DMS 273 treated with DMSO at 0.1 percent for 48 hours (cell line): ENCODE data around the gene ARSB.

Source experiments
- DNase-seq: peaks from one replicate; lab custom pipeline; 2025; lab: John Stamatoyannopoulos, UW

The ARSB gene

DNA sequence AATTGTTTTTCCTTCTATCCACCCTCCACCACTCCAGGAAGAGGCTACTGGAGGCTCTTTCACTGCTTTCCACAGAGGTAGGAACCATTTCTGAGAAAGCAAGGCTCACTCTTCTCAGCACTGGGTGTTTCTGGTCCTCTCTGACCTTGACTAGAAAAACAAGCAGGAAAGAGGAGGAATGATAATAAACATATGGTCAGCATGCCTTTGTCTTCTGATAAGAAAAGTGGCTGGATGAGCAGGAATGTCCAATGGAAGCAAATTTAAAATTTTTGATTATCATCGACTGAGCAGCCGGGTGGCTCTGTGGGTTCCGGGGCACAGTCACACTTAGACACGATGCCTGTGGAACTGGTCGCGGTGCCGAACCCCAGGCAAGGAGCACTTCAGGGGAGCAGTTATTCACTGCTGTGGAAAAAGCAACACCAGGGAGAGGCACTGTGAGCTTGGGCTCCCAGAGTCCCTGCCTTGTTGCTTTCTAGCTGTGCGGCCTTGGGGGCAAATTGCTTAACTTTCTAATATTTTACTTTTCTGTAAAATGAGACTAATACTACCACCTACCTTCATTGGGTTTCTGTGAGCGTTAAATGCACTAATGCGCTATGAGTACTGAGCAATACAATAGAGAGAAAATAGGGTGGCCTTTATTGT is 179.5 kb downstream of the ARSB start:
- no peak for DNase-seq

DNA sequence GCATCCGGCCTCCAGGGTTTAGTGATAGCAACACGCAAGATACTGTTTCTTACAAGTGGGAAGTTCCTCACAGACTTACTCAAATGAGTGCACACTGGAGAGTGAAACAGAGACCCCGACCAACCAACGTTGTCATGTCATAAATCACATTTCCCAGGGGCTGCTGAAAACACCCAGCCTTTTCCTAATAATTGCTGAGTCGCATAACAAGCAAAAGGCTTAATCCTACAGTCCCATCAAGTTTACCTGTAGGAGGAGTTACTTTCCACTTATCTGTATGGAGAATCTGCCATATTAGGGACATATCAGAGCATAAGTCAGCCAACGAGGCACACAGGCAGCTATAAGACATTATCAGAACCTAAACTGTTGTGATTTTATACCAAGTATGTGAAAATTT is 180.1 kb downstream of the ARSB start:
- no peak for DNase-seq

DNA sequence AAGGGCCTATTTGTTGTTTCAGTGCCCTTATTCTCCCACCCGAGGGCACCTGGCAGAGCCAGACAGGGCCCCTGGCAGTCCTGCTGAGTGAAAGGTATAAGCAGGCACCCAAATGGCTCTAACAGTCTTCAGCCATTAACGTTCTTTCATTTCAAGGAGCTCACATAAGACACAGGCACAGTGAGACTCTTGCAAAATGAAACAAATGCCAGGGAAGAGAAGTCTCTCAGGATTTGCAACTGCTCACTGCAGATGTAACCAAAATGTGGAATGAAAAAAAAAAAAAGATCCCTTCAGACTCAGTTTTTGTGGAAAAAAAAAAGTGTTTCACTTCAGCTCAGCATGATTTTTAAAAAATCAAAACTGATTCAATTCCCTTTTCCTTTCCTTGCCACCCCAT is 181.2 kb downstream of the ARSB start:
- no peak for DNase-seq

DNA sequence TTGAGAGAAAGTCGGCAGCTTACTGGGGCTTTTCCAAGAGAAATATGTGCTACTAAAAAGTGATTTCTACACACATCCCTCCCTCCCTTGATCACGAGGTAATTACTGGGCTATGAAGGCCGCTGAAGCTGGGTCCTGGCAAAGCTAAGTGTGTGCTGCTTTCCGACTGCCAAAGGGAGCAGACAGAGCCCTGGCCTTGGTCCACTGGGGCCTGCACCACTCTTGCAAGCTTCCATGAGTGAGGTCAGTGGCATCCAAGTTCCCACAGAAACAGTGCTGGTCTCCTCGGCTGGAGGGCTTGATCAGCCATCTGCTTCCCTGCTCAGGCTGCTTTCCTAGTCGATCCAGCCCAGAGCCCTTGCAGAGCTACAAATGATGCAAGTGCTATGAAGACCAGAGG is 181.8 kb downstream of the ARSB start:
- DNase-seq = no peak

DNA sequence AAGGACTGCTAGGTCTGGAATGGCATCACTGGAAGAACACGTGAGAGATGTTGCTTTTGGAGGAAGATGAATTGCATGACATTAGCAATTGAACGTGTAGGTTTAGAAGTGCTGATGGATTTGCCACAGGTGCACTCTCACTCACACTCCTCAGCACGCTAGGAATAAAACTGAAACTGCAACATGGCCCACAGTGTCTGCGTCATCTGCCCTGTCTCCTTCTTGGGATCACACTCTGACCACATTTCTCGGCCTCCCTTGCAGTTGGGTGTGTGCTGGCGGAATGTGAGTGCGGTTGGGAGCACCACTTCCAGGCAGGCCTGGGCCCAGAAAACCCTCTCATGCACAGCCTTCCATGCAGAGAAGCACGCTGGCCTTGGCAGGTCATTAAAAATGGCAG is 183.7 kb downstream of the ARSB start:
- DNase-seq = no peak

DNA sequence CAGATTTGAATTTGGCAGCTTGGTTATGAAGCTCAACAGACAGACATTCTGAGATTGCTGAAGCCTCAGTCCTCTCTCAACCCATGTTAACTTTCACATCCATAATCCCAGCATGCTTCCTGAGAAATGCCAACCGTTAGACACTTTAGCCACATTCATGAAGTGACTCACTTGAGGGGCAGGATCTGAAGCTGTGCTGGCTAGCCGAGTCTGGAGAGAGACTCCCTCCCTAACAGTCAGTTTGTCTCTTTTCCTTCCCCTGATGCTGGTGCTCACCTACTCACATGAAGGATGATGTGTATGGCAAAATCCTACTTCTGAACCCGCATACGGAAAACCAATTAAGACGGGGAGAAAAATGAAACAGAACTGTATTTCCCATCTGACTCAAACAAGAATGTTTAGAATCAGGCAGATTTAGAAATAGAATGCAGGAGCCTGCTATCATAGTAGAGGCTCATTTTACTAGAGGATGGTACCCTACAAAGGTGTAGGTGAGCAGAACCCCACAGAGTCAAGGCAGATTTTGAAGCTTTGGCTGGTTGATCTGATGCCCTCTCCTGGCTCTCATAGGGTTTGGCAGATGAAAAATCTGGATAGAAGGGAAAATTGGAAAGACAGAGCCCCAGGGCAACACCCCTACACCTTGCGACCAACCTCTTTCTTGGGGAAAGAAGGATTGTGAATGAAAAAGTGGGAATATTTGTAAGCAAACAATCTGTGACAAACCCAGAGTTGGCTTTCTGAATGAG is 185.7 kb downstream of the ARSB start:
- no peak for DNase-seq

DNA sequence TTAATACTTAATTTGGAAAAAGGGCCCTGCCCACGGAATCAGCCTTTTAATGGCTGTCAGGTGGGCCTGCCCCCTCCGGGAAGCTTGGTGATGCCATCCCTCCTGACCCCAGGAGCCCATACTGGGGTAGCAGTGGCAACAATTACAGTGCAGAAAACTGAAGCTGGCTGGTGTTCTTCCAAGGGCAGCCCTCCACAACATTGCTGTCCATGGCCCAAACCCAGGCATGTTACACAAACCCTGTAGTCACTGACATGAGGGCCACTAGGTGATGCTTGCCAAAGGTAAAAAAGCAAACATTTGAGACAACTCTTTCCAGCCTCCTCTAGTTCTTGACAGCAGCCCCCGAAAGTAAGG is 186.5 kb downstream of the ARSB start:
- no peak for DNase-seq

DNA sequence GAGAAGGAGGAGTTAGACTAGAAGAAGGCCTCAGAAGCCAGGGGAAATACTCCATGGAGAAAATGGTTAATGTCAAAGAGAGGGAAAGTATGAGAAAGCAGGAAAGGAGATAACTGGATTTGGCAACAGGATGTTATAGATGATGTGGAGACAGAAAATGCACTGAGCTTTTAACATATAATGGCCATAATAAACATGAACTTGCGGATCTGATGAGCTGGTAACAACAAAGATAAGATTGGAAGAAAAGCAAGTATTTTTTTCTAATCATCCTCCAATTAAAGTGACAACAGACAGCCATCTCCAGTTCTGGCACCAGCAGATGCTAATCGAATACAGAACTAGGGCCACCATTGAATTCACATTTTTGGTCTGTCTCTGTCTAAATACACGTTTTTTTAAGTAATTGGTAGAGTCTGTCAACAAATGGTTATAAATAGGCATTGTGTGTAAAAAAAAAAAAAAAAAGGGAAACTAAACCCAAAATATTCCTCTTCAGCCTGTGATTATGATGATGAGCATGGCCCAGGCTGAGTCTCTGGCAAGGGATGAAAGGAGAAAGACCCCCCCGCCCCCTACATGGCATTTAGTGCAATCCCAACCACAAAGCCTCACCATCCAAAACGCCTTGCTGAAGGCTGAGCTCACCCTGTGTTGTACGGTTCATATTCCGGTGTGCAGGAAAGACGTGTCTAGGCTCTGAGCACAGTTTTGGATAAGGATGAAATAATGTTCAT is 187.0 kb downstream of the ARSB start:
- DNase-seq = no peak

DNA sequence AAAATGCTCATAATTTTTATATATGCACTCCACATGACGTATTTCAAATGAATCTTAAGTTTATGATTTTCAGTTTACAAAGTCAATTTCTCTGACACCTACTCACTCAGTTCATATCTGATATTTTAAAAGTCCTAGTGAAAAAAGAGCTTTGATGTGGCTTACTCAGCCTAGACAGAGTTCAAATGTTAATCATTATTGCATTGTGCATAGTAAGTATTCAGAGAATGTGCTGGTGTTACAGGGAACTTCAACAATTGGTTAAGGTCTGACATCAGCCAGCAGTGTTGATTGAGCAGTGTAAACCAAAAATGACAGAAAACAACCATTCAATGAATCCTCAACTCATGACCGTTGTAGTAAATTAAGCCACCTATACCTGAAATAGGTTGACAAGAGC is 189.4 kb downstream of the ARSB start:
- no peak for DNase-seq

DNA sequence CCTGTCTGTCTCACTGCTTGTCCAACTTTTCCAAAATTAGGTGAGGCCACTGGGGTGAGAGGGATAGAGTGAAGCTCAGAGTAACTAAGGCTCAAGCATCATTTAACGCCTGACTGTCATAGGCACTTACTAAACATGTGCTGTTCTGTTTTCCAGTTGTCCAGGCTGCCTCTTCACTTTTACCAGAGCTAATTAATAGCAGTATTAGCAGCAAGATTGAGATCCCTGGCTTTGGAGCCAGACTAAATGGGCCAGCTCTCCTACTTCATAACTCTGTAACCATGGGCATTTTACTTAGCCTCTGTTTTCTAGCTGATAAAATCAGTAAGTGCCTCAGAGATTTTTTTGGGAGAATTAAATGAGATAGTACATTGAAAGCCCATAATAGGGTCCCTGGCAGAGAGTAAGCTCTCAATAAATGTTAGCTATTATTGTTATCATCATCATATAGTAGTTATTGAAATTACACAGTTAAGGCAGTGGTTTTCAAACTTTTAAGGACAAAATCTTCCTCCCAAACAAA is 190.4 kb downstream of the ARSB start:
- DNase-seq = no peak

DNA sequence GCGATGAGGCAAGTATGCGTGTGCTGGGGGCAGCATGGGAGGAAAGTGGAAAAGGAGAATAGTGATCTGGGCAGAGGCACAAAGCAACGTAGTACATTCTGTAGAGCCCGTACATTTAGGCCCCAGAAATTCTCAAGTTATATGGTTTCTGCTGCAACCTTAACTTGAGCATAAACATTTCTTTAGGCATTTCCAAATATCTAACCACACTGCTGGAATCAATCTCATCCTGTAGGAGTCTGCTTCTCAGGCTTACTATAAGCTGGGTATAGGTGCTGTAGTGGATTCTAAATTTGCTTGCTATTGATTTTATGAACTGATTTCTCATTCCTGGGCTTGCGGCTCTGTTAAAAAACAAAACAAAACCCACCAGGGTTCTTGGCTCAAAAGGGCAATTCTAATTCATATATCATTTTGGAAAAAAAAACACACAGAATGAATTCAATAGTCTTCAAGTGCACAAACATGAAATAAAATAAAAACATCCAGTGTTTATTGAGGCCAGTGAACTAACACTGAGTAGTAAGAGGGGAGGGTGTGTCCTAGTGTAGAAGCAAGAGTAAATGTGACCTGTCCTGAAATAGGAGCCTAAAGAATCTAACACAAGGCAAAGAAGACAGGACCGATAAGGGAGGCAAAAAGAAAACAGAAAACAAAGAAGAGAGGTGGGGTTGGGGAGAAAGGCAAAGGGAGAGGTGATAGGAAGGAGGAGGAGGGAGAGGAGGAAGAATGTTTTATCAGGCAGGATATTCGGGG is 191.0 kb downstream of the ARSB start:
- no peak for DNase-seq

DNA sequence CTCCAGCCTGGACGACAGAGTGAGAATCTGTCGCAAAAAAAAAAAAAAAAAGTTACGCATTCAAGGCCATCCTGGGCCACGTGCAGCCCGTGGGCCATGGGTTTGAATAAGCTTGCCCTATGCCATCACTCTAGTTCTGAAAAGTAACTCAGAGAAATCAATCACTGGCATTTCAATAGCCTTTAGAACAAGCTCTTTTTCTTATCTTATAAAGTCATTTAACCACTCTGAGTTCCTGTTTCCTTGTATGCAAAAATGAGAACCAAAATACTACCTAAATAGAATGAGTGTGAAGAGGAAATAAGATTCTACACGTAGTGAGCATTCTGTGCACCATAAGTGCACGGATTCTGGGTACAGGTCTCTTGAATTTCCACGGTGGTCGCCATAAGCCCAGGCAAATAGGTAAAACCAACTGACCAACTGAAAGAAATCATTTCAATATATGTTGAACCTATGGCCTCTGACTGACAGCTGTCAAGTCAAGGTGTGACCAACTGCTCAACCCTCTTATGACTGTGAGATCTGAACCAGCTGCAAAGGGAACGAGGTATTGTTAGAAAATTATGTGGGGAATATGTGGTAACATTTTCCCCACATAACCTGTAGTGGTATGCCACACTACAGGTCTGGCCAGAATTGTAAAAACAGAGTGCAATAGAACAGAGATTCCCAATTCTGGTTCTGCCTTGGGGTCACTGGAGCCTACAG is 192.6 kb downstream of the ARSB start:
- no peak for DNase-seq

DNA sequence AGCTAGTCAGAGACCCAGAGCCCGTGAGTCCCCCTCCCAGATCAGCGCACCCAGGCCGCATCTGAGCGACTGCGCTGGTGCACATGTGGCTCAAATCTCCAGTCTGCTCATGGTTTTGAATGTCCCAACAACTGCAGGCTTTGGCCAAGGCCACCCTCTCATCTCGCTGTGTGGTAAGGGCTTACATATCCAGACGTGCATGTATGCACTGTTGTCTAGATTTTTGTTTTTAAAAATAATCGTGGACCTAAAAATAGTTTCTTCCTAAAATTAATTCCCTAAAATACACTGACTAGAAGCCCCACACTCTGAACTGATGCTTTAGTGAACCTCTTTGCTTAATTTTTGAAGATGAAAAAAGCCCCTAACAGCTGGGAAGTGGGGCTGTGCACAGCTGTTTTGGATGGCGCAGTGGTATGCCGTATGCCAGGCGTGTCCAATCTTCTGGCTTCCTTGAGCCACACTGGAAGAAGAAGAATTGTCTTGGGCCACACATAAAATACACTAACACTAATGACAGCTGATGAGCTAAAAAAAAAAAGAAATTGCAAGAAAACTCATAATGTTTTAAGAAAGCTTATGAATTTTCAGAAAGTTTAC is 193.5 kb downstream of the ARSB start:
- no peak for DNase-seq

DNA sequence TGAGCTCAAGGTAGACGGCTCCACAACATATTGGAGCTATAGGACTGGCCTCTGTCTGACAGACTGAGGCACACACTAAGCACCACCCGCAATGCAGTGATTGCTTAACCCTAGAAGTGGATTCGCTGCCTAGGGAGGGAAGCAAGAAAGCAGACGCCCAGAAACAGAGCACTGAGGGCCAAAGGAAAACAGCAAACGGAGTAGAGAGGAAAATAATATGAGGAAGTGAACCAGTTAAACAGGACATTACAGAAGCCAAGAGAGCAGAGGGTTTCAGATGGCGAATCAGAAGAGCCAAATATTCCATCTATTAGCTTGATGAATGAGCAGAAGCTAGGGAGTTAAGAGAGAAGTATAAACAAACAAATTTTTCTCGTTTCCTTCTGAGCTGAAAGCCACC is 197.3 kb downstream of the ARSB start:
- DNase-seq = no peak

DNA sequence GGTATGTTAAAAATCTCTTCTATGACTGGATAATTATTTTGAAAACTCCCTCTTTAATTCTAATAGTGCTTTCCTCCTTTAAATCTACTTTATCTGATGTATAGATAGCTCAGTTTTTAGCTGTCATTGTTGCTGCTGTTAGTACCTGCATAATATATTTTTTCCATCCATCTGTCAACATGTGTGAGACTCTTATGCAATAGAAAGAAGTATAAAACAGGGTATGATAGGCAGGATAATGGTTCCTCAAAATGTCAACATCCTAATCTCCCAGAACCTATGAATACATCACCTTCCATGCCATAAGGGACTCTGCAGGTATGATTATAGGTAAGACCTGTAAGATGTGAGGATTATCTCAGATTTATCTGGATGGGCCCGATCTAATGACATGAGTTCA is 199.7 kb downstream of the ARSB start:
- no peak for DNase-seq

DNA sequence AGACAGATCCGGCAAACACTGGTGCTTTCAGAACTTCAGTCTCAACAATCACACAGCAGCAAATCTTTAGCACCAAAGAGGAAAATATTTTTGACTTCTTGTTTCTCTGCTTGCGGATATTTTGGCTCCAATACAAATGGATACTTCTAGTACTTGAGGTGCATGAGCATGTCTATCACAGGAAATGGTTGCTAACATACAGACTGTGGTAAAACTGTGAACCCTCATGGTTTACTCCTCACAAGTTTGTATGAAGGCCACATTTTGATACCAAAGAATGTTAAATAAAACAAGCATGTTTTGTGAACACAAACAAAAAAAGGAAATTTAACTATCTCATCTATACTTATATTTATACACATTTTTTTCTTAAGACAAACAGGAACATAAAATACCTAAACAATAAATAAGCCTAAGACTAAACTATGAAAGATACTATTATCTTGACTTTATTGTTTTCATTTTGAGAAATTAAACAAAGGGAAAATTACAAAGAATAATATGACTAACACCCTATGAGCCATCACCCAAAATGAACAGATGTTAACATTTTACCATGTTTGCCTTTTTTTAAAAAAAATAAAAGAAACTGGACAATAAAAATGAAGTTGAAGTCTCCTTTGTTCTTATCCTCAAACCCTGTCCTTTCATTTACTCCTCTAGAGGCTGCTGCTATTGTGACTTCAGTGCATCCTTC is 201.5 kb downstream of the ARSB start:
- no peak for DNase-seq

DNA sequence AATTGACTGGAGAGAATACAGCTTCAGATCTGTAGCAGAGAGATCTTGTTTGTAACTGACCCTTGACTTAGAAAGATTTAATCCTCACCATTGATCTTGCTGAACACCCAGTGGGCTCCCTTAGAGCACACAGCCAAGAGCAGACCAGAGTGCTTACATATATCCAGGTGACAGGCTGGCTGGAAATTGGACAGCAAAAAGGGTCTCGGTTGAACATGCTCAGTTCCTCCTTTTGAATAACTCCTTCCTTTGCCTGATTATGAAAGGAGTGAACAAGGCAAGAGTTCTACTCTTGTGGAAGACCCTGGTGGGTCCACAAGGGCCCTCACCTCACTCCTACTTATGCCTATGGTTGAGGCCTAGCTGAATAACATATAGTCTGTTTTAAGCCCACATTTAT is 202.4 kb downstream of the ARSB start:
- no peak for DNase-seq

DNA sequence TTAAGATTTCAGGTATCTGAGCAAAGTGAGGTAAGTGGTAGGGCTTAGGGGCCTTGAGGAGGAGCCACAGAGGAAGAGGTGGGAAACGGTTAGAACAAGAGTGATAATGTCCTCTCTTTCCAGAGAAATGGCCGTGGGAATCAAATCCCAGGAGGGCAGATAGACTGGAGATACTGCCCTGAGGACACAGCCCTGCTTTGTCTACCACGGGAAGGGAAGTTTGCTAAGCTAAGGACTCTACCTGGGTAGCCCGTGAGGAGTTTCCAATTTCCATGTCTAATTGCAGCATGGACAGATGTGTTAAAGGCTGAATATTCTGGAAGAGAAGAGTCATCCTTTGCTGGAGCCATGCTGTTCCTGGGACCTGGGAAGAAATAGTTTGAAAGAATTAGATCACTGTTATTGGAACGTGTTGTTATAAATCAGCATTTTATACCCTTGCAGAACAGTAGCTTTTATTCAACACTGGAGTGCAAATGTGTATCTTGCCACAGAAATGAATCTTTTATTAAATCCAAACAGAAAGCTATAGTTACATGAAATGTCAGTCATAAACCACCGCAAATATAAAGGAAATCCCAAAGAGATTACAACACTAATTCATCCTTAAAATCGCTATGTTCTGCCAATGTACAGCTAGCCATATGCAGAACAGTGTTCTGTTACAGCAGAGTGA is 203.4 kb downstream of the ARSB start:
- DNase-seq = no peak

DNA sequence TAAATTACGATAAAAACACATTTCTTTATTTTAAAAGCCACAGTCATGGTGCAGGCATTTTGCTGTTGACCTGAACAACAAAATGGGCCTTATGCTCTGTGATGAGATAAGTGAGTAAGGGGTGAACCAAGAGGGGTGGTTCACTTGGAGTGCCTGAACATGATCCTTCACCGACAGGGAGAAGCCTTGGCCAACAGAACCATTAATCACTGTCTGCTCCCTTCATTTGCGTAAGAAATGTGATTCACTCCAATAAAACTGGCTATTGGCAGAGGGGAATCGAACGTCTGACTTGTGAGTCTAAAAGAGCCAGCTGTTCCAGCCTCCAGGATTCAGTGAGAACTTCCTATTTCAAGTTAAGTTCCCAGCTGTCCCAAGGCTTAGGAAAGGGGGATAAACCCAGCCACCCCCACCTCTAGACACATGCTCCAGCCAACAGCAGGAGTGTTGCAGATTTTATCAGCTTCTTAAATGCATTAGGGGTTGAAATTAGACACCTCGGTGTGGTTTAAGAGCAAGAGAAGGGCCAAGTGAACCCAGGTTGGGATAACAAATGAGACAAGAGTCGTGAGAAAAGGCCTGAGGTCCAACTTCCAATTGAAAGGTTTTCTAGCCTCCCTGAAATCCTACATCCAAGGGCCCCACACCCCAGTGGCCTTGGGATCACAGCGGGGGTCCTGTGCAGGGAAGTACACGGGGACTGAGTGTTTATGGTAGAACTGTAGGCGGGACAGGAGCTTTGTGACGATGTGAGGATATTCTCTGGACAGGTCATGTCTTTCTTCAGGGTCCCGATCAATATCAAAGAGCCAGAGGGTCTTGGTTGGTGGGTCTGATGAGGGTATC is 205.1 kb downstream of the ARSB start:
- peak; percentile 98 for DNase-seq
